Measurements from ENCODE around the gene PLEKHJ1.

DNA sequence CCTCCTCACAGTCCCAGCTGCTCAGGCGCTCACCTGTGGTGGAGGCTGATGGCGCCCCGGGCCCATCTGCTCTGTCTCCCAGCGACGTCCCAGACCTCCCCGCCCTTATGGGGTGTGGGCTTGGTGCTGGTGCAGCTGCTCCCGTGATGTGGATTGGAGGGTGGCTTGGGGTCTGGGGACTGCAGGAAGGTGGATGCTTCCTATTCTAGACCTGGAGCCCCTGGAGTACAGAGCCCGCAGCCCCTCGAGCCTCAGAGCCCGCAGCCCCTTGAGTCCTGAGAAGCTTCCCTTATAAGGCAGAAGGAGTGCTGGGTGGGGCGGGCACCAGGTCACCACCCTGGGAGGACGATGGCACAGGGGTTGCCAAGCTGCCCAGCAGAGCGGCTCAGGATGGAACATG is 40.8 kb downstream of the PLEKHJ1 start:
- TF ChIP-seq, protein P1, sequence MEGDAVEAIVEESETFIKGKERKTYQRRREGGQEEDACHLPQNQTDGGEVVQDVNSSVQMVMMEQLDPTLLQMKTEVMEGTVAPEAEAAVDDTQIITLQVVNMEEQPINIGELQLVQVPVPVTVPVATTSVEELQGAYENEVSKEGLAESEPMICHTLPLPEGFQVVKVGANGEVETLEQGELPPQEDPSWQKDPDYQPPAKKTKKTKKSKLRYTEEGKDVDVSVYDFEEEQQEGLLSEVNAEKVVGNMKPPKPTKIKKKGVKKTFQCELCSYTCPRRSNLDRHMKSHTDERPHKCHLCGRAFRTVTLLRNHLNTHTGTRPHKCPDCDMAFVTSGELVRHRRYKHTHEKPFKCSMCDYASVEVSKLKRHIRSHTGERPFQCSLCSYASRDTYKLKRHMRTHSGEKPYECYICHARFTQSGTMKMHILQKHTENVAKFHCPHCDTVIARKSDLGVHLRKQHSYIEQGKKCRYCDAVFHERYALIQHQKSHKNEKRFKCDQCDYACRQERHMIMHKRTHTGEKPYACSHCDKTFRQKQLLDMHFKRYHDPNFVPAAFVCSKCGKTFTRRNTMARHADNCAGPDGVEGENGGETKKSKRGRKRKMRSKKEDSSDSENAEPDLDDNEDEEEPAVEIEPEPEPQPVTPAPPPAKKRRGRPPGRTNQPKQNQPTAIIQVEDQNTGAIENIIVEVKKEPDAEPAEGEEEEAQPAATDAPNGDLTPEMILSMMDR (IDR thresholded peaks at IDR 0.05): no peak
- TF ChIP-seq POLR2AphosphoS5 (IDR thresholded peaks at IDR 0.05): no peak
- TF ChIP-seq POLR2A (IDR thresholded peaks at IDR 0.05): no peak
